DND-41 (cell line): Measurements from ENCODE around the gene DENND6B.
"Not testable (repeated sequence)": the region's sequence is repeated elsewhere in the genome, so short reads cannot be mapped to it uniquely, and the experiment has no call there.

Experiments used
- EZH2 ChIP-seq: IDR thresholded peaks from 3 replicates; pipeline ENCODE4 v1.6.1; 2012; ENCODE audit warnings: borderline replicate concordance, low read depth, mild to moderate bottlenecking, moderate library complexity, low read length, inconsistent platforms; ENCODE audit not compliant: severe bottlenecking
- TF ChIP-seq, protein P1 (sequence below): IDR thresholded peaks from 2 replicates; pipeline ENCODE4 v1.5.1; 2012; ENCODE audit warnings: borderline replicate concordance, low read length, moderate library complexity, mild to moderate bottlenecking; ENCODE audit not compliant: poor library complexity, severe bottlenecking; ENCODE audit errors: extremely low read depth

DNA sequence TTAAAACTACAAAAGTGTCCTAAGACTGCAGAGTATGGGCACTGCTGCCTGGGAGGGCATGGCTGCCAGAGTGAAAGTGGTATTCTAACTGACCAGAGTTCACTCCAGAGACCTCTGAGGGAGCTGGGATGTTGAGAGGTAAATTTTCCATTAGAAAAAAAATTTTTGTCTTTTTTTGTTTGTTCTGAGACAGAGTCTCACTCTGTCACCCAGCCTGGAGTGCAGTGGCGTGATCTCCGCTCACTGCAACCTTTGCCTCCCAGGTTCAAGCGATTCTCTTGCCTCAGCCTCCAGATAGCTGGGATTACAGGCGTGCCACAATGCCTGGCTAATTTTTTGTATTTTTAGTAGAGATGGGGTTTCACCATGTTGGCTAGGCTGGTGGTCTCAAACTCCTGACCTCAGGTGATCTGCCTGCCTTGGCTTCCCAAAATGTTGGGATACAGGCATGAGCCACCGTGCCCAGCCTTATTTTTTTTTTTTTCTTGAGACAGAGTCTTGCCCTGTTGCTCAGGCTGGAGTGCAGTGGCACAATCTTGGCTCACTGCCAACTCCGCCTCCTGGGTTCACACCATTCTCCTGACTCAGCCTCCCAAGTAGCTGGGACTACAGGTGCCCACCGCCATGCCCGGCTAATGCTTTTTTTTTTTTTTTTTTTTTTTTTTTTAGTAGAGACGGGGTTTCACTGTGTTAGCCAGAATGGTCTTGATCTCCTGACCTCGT, 4.3 kb downstream of the DENND6B start:
- TF ChIP-seq, protein P1, sequence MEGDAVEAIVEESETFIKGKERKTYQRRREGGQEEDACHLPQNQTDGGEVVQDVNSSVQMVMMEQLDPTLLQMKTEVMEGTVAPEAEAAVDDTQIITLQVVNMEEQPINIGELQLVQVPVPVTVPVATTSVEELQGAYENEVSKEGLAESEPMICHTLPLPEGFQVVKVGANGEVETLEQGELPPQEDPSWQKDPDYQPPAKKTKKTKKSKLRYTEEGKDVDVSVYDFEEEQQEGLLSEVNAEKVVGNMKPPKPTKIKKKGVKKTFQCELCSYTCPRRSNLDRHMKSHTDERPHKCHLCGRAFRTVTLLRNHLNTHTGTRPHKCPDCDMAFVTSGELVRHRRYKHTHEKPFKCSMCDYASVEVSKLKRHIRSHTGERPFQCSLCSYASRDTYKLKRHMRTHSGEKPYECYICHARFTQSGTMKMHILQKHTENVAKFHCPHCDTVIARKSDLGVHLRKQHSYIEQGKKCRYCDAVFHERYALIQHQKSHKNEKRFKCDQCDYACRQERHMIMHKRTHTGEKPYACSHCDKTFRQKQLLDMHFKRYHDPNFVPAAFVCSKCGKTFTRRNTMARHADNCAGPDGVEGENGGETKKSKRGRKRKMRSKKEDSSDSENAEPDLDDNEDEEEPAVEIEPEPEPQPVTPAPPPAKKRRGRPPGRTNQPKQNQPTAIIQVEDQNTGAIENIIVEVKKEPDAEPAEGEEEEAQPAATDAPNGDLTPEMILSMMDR: not testable (repeated sequence)
- not testable (repeated sequence) for TF ChIP-seq EZH2
